Activated CD8-positive, alpha-beta memory T cell treated with anti-CD3 and anti-CD28 coated beads, Interleukin-2, amount 10 ng/mL, durations not matched to agents 7 days and 5 days (primary cell): ENCODE measurements around the gene GMDS. TPM values are rescaled to one million over a fixed set of nuclear protein-coding genes. Genes with fewer than 3 reads are reported as not detected.

ENCODE experiments used
- ATAC-seq: fragments of 150-1000 bp; cut with Tn5 transposase; one replicate; pipeline ENCODE4 v1.10.0; 2021; ENCODE audit warnings: moderate library complexity
- CTCF ChIA-PET: fragments of 350-600 bp; sonication (Branson Sonifier 250); formaldehyde crosslinking; loops from one replicate; lab custom pipeline; 2021; ENCODE audit warnings: antibody characterized with exemption; lab: Charles Lee
- DNase-seq: peaks from one replicate; pipeline ENCODE4 v3.0.0-alpha.2; 2020
- H3K27ac Mint-ChIP-seq: one replicate; pipeline ENCODE4 v1.8.0; 2021; ENCODE audit warnings: mild to moderate bottlenecking, mixed read lengths
- H3K27me3 Mint-ChIP-seq: one replicate; pipeline ENCODE4 v1.8.0; 2021; ENCODE audit warnings: mixed read lengths
- H3K36me3 Mint-ChIP-seq: one replicate; pipeline ENCODE4 v1.8.0; 2021; ENCODE audit warnings: mild to moderate bottlenecking, mixed read lengths
- H3K4me1 Mint-ChIP-seq: one replicate; pipeline ENCODE4 v1.8.0; 2021; ENCODE audit warnings: mixed read lengths
- H3K4me3 Mint-ChIP-seq: one replicate; pipeline ENCODE4 v1.8.0; 2021; ENCODE audit warnings: mild to moderate bottlenecking, moderate library complexity, mixed read lengths
- H3K9me3 Mint-ChIP-seq: one replicate; pipeline ENCODE4 v1.8.0; 2022; ENCODE audit warnings: low read depth, mixed read lengths
- total RNA-seq, 2 experiments: library from RNA; stranded (reverse); gene quantifications; one replicate each; pipeline ENCODE4 v1.2.3, GENCODE V29; 2021

The GMDS gene
- total RNA-seq, 2 experiments from 2014 or later: 28.2 to 36.9 TPM

DNA sequence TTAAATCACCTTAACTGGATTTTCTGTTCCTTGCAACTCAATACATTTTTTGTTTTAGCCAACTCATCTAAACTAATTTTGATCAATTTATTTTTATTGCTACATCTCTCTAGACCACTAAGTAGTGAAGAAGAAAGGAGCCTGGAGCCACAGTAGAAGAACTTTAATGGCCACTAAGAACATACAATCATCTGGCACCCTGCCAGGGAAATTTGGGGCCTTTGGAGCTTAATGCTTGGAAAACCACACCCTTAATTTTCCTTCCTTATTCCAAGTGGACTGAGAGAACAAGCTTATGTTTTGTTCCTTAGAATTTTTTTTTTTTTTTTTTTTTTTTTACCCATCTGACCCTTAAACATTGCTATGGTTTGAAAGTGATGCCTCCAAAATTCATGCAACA, 12.0 kb upstream of the GMDS start:
- Mint-ChIP-seq H3K27ac (no peak overlapping the region), H3K4me3 (no peak overlapping the region), H3K36me3 (peaks cover 39% of the 10 kb centered on the region), H3K9me3 (peaks cover 4% of the 10 kb centered on the region), H3K27me3 (no peaks in the 10 kb centered on the region), H3K4me1 (no peaks in the 10 kb centered on the region)
- DNase-seq (no peak), ATAC-seq (no peak)
- CTCF ChIA-PET: interaction anchor here (1.5 kb wide), 1 partner anchor 48 kb away, joined by 5 read pairs; no protein-coding TSS in a partner anchor

DNA sequence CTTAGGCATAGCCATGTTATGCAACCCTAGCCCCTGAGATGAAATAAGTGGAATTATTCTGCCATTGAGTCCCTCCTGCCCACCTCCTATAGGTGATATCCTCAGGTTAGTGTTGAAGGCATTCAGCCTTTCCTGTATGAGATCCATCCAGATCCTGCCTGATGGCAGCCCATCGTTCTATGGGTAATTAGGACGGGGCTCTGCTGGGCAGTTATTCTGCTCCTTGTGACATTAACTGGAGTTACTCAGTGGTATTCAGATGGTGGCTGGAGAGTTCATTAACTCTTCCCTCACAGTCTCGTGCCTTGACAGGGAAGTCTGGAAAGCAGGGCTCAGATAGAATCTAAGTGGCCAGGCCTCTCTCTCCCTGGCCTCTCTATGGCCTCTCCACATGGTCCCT, 9.3 kb upstream of the GMDS start:
- ATAC-seq (no peak), DNase-seq (no peak)
- Mint-ChIP-seq H3K4me1 (no peaks in the 10 kb centered on the region), H3K27me3 (no peaks in the 10 kb centered on the region), H3K9me3 (peaks cover 4% of the 10 kb centered on the region), H3K27ac (no peak overlapping the region), H3K36me3 (peaks cover 45% of the 10 kb centered on the region), H3K4me3 (no peak overlapping the region)
- CTCF ChIA-PET: interaction anchor here (1.4 kb wide), 1 partner anchor 659 kb away, joined by 3 read pairs; no protein-coding TSS in a partner anchor

- H3K27ac Mint-ChIP-seq: no peak overlapping the region
- DNase-seq (no peak), ATAC-seq (no peak)
- CTCF ChIA-PET: no interaction called here
- H3K4me1 Mint-ChIP-seq: peaks cover 23% of the 10 kb centered on the region
- H3K36me3 Mint-ChIP-seq: peaks cover 25% of the 10 kb centered on the region
- H3K9me3 Mint-ChIP-seq: no peaks in the 10 kb centered on the region
- H3K4me3 Mint-ChIP-seq: no peak overlapping the region
- H3K27me3 Mint-ChIP-seq: no peaks in the 10 kb centered on the region
These were observed 3.7 kb upstream of the GMDS start for GRCh38 chr6:2249126-2249525.

DNA sequence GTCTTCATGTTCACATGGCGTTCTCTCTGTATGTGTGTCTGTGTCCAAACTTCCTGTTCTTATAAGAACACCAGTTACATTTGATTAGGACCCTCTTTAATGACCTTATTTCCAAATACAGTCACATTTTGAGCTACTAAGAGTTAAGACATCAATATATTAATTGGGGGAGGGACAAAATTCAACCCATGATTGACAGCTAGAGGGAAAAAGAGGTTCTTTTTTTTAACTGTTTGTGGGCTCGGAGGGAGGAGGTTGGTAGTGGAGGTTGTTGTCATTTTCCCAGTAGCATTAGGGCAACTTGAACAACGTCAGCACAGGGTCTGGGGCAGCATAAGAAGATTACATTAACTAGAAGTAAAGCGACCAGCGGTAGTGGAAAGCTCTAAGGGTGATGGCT, 2.3 kb upstream of the GMDS start:
- Mint-ChIP-seq H3K4me3 (no peak overlapping the region), H3K27me3 (no peaks in the 10 kb centered on the region), H3K4me1 (peaks cover 33% of the 10 kb centered on the region), H3K36me3 (peaks cover 15% of the 10 kb centered on the region), H3K27ac (no peak overlapping the region), H3K9me3 (no peaks in the 10 kb centered on the region)
- ATAC-seq (no peak), DNase-seq (no peak)
- CTCF ChIA-PET: interaction anchor here (1.1 to 2.1 kb wide), 2 partner anchors 107 to 651 kb away, joined by 3 to 11 read pairs; no protein-coding TSS in a partner anchor

GRCh38 chr6:2245877-2246863, 765 bp upstream of the GMDS start:
- CTCF ChIA-PET: interaction anchor here (1.0 to 2.1 kb wide), 3 partner anchors 15 to 650 kb away, joined by 3 to 11 read pairs (median 3); no protein-coding TSS in a partner anchor
- DNase-seq: peak; percentile 59
- ATAC-seq: peak; percentile 2
- Mint-ChIP-seq H3K4me3 (peak overlapping the region; percentile 87), H3K4me1 (peaks cover 40% of the 10 kb centered on the region), H3K36me3 (peaks cover 12% of the 10 kb centered on the region), H3K27ac (peak overlapping the region; percentile 96), H3K9me3 (no peaks in the 10 kb centered on the region), H3K27me3 (no peaks in the 10 kb centered on the region)

- Mint-ChIP-seq H3K27me3 (no peaks in the 10 kb centered on the region), H3K4me1 (peaks cover 40% of the 10 kb centered on the region), H3K4me3 (peak overlapping the region; percentile 87), H3K27ac (peak overlapping the region; percentile 85), H3K9me3 (no peaks in the 10 kb centered on the region), H3K36me3 (peaks cover 14% of the 10 kb centered on the region)
- DNase-seq: no peak
- ATAC-seq: no peak
- CTCF ChIA-PET: no interaction called here
These were observed 923 bp downstream of the GMDS start for GRCh38 chr6:2244261-2245102.

DNA sequence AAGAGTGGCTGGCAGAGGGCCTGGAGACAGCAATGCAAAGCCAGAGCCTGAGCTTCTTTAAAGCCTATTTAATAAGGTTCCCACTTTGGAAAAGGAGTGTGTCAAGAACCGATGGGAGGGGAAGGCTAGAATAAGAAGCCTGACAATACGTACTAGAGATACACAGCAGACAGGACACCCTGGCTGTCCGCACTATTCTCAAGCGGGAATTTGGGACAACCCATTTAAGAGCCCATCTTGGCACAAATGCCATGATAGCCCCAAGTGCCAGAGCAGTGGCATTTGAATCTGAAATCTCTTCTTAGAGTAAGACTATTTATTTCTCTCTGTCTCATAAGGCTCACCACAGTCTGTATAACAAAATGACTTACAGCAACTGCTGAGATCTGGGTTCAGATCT, 3.1 kb downstream of the GMDS start:
- DNase-seq (no peak), ATAC-seq (no peak)
- peaks cover 9% of the 10 kb centered on the region for H3K36me3 Mint-ChIP-seq
- CTCF ChIA-PET: no interaction called here
- peaks cover 36% of the 10 kb centered on the region for H3K4me1 Mint-ChIP-seq
- H3K27ac Mint-ChIP-seq: no peak overlapping the region
- no peaks in the 10 kb centered on the region for H3K27me3 Mint-ChIP-seq
- no peaks in the 10 kb centered on the region for H3K9me3 Mint-ChIP-seq
- H3K4me3 Mint-ChIP-seq: no peak overlapping the region

DNA sequence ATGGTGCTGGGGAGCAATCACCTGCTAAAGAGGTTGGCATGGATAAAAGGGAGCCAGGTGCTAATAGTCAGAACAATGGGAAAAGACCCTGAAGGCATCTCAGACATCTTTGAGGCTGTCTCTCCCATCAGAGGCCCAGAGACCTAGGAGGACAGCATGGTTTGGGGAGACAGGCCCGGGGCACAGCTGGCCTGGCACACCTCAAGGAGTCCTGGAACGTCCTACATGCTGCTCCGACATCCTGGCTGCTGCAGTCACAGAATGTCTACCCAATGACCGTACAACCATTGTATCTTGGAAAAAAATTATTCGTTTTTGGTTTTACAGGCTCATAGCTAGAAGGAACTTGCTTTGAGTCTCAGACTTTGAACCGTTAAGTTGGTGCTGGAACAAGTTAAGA, 4.4 kb downstream of the GMDS start:
- Mint-ChIP-seq H3K4me1 (peaks cover 27% of the 10 kb centered on the region), H3K27me3 (no peaks in the 10 kb centered on the region), H3K27ac (no peak overlapping the region), H3K4me3 (no peak overlapping the region), H3K9me3 (no peaks in the 10 kb centered on the region), H3K36me3 (peaks cover 10% of the 10 kb centered on the region)
- DNase-seq (no peak), ATAC-seq (no peak)
- CTCF ChIA-PET: interaction anchor here (1.2 kb wide), 1 partner anchor 31 kb away, joined by 4 read pairs; no protein-coding TSS in a partner anchor

DNA sequence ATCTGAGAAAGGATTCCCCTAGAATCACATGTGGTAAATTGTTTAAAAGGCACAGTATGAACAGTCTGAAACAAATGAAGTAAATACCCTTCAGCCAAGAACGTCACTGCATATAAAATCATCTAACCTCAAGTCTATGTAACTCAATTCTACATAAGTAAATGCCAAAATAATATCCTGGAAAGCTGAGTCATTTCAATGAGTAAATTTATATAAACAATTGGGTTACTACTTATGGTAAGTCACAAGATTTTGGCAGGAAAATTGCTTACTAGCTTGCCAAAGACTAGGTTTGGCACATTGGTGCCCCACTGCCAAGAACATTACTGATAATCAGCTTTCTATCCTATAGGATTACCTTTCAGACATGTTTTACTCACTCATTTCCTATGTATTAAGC, 8.4 kb downstream of the GMDS start:
- CTCF ChIA-PET: interaction anchor here (0.6 to 1.0 kb wide), 3 partner anchors 16 to 713 kb away, joined by 3 to 4 read pairs (median 3); no protein-coding TSS in a partner anchor
- ATAC-seq: no peak

DNA sequence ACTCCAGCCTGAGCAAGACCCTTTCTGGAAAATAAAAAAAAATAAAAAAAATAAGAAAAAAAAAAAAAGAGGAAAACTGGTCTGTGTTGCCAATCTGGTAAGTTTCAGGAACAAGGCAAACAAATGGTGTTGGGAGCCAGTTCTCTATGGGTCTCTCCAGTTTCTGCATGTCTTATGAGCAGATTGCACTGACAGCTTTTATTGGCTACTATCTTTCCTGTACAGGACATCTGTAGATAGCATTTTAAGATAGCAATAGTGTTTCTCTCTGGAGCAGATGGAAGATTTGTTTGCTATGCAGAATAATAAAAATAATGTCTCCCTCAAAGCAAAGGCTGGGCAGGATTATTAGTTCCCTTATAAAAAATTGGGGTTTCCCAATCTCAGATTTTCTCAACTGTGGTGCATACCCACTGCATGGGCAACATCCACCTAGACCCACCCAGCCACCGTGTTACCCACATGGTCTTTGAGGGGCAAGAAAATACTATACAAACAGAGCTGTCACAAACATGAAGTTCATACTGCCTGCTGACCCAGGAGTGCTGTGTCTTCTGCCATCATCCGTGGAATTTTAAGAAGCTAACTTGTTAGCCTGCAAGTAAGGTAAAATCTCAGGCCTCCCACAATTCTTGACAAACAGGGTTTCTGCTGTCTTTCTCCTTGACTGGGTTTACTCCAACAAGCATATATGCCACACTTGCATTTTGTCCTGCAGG, 9.5 kb downstream of the GMDS start:
- no peak for DNase-seq
- Mint-ChIP-seq H3K4me3 (no peak overlapping the region), H3K4me1 (peaks cover 23% of the 10 kb centered on the region), H3K27me3 (no peaks in the 10 kb centered on the region), H3K36me3 (peaks cover 15% of the 10 kb centered on the region), H3K27ac (no peak overlapping the region), H3K9me3 (no peaks in the 10 kb centered on the region)
- no peak for ATAC-seq
- CTCF ChIA-PET: interaction anchor here (0.5 to 1.0 kb wide), 2 partner anchors 23 to 712 kb away, joined by 3 read pairs; no protein-coding TSS in a partner anchor

More for the DNA sequence above, 8.4 kb downstream of the GMDS start:
- no peak overlapping the region for H3K4me3 Mint-ChIP-seq
- peaks cover 17% of the 10 kb centered on the region for H3K36me3 Mint-ChIP-seq
- H3K27ac Mint-ChIP-seq: no peak overlapping the region
- peaks cover 19% of the 10 kb centered on the region for H3K4me1 Mint-ChIP-seq
- DNase-seq: no peak
- H3K27me3 Mint-ChIP-seq: no peaks in the 10 kb centered on the region
- H3K9me3 Mint-ChIP-seq: no peaks in the 10 kb centered on the region

- H3K27ac Mint-ChIP-seq: peak overlapping the region; percentile 12
- CTCF ChIA-PET: no interaction called here
- H3K4me1 Mint-ChIP-seq: peaks cover 27% of the 10 kb centered on the region
- H3K4me3 Mint-ChIP-seq: no peak overlapping the region
- H3K36me3 Mint-ChIP-seq: peaks cover 11% of the 10 kb centered on the region
- no peaks in the 10 kb centered on the region for H3K9me3 Mint-ChIP-seq
- H3K27me3 Mint-ChIP-seq: no peaks in the 10 kb centered on the region
- ATAC-seq (no peak), DNase-seq (no peak)
These were observed 13.0 kb downstream of the GMDS start for GRCh38 chr6:2232445-2232844.

- peaks cover 28% of the 10 kb centered on the region for H3K4me1 Mint-ChIP-seq
- H3K27me3 Mint-ChIP-seq: no peaks in the 10 kb centered on the region
- ATAC-seq: no peak
- H3K9me3 Mint-ChIP-seq: no peaks in the 10 kb centered on the region
- no peak for DNase-seq
- no peak overlapping the region for H3K4me3 Mint-ChIP-seq
- peaks cover 9% of the 10 kb centered on the region for H3K36me3 Mint-ChIP-seq
- CTCF ChIA-PET: no interaction called here
- H3K27ac Mint-ChIP-seq: no peak overlapping the region
These were observed 14.0 kb downstream of the GMDS start for GRCh38 chr6:2231438-2231837.
